Progenitor cell of endocrine pancreas (in vitro differentiated cells): ENCODE measurements around the gene SH3RF2. TPM values are rescaled to one million over a fixed set of nuclear protein-coding genes. Genes with fewer than 3 reads are reported as not detected.

Experiments used
- DNase-seq: peaks from one replicate; pipeline ENCODE4 v3.0.0; 2021; ENCODE audit warnings: low spot score; ENCODE audit not compliant: unreplicated experiment
- H3K27ac Mint-ChIP-seq: 2 replicates; pipeline ENCODE4 v1.8.0; 2021; ENCODE audit warnings: mild to moderate bottlenecking, moderate library complexity, mixed read lengths
- H3K27me3 Mint-ChIP-seq: 2 replicates; pipeline ENCODE4 v1.8.0; 2021; ENCODE audit warnings: mixed read lengths
- H3K36me3 Mint-ChIP-seq: 2 replicates; pipeline ENCODE4 v1.8.0; 2022; ENCODE audit warnings: mixed read lengths; ENCODE audit not compliant: insufficient read depth
- H3K4me1 Mint-ChIP-seq: 2 replicates; pipeline ENCODE4 v1.8.0; 2021; ENCODE audit warnings: low read depth, mixed read lengths
- H3K4me3 Mint-ChIP-seq: 2 replicates; pipeline ENCODE4 v1.8.0; 2021; ENCODE audit warnings: low read depth, mild to moderate bottlenecking, moderate library complexity, mixed read lengths
- H3K9me3 Mint-ChIP-seq: 2 replicates; pipeline ENCODE4 v1.8.0; 2021; ENCODE audit warnings: low read depth, mixed read lengths
- total RNA-seq: library from RNA; stranded (reverse); gene quantifications from 2 replicates; pipeline ENCODE4 v1.2.1, GENCODE V29; 2021
- TF ChIP-seq, protein P1 (sequence below): fragments of 200-600 bp; sonication (generic); IDR thresholded peaks from one replicate; pipeline ENCODE4 v1.5.0; 2021; ENCODE audit warnings: antibody characterized with exemption, mild to moderate bottlenecking; ENCODE audit not compliant: unreplicated experiment

Gene SH3RF2
- total RNA-seq, 1 donor from 2014 or later = 17.6 TPM

DNA sequence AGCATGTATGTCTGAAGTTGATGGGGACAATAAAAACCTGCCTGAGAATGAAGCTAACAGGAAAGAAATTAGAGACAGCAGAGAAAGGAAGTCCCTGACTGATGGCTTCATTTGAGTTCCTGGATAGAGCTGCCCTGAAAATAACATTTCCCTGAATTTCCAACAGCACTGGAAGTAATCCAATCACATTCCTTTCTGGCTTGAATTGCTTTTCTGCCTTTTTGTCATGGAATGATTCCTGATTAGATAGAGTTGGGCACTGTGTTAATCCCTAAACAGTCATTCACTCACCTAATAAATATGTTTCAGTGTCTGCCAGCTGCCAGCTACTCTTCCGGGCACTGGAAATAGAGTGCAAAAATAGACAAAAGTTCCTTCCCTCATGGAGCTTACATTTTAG, 30.0 kb upstream of the SH3RF2 start:
- no peak for DNase-seq
- peaks cover 5% of the 10 kb centered on the region for H3K4me1 Mint-ChIP-seq
- H3K27me3 Mint-ChIP-seq = peaks cover 70% of the 10 kb centered on the region
- TF ChIP-seq, protein P1, sequence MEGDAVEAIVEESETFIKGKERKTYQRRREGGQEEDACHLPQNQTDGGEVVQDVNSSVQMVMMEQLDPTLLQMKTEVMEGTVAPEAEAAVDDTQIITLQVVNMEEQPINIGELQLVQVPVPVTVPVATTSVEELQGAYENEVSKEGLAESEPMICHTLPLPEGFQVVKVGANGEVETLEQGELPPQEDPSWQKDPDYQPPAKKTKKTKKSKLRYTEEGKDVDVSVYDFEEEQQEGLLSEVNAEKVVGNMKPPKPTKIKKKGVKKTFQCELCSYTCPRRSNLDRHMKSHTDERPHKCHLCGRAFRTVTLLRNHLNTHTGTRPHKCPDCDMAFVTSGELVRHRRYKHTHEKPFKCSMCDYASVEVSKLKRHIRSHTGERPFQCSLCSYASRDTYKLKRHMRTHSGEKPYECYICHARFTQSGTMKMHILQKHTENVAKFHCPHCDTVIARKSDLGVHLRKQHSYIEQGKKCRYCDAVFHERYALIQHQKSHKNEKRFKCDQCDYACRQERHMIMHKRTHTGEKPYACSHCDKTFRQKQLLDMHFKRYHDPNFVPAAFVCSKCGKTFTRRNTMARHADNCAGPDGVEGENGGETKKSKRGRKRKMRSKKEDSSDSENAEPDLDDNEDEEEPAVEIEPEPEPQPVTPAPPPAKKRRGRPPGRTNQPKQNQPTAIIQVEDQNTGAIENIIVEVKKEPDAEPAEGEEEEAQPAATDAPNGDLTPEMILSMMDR = no peak
- no peak overlapping the region for H3K27ac Mint-ChIP-seq
- no peaks in the 10 kb centered on the region for H3K36me3 Mint-ChIP-seq
- no peak overlapping the region for H3K4me3 Mint-ChIP-seq
- H3K9me3 Mint-ChIP-seq = no peaks in the 10 kb centered on the region

DNA sequence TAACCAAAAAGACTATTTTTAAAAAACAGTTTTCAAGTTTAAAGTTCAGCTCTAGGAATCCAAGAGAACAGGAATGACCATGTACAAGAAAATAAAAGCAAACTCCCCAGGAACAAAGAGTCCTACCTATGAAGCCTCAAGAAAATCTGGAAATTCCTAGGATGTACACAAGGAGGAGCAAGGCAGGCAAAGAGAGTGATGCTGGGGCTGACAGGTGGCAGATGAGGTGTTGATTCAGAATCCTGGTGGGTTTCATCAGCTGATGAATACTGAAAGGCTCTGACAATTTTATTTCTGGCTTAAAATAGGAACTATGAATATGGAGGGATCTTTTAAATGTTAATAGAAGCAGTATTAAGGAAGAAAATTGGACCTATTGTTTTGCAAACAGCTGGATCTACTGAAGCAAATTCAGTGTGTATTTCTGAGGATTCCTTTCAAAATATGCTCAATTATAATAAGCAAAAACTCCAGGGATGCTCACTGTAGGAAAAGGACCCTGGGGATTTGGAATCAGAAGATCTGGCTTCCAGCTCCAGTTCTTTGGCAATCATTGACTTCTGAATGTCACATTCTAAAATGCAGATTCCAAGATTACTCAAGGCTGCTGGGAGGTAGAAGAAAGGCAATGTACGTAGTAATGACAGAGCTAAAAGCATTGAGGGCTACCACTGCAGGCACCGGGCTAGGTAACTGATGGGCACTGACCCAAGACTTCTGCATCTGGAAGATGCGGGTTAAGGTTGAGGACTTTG, 28.0 kb upstream of the SH3RF2 start:
- DNase-seq = no peak
- H3K4me1 Mint-ChIP-seq = peaks cover 8% of the 10 kb centered on the region
- H3K4me3 Mint-ChIP-seq = no peak overlapping the region
- no peak overlapping the region for H3K27ac Mint-ChIP-seq
- H3K27me3 Mint-ChIP-seq = peaks cover 66% of the 10 kb centered on the region
- H3K36me3 Mint-ChIP-seq = no peaks in the 10 kb centered on the region
- TF ChIP-seq, protein P1 = peak; percentile 19
- H3K9me3 Mint-ChIP-seq = no peaks in the 10 kb centered on the region

DNA sequence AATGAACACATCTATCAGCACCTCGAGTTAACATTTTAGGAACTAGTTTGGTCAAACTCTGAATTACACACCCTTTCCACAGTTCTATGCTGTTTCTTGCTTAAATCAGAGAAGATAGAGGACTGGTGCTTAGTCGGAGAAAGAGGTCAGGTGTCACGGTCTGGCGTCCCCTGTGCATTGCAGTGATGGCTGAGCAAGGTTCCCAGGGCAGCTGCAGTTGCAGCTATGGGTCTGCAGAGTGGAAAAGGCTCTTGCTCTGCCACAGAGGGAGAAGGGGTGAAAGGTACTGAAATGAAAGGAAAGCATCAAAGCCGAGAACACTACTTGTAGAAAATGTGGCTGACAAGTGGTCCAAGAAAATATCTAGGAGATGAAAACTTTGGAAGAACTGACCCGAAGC, 25.2 kb upstream of the SH3RF2 start:
- no peak for DNase-seq
- Mint-ChIP-seq H3K9me3 (no peaks in the 10 kb centered on the region), H3K36me3 (no peaks in the 10 kb centered on the region), H3K4me3 (no peak overlapping the region), H3K27me3 (peaks cover 49% of the 10 kb centered on the region), H3K4me1 (peaks cover 5% of the 10 kb centered on the region), H3K27ac (no peak overlapping the region)
- TF ChIP-seq, protein P1 = no peak

DNA sequence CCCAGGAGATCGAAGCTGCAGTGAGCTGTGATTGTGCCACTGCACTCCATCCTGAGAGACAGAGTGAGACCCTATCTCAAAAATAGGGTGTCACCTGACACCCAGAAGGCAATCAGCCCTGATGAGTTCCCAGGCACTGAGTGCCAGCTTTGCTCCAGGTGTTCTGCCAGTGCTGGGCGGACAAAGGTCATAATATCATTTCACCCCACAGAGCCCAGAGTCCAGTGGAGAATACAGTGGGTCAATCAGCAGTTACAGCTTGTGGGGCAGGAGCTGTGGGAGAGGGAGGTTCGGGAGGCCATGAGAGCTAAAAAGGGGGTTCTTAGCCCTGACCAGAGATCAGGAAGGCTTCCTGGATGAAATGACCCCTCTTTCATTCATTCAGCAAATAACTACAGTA, 24.4 kb upstream of the SH3RF2 start:
- peaks cover 5% of the 10 kb centered on the region for H3K4me1 Mint-ChIP-seq
- no peaks in the 10 kb centered on the region for H3K36me3 Mint-ChIP-seq

DNA sequence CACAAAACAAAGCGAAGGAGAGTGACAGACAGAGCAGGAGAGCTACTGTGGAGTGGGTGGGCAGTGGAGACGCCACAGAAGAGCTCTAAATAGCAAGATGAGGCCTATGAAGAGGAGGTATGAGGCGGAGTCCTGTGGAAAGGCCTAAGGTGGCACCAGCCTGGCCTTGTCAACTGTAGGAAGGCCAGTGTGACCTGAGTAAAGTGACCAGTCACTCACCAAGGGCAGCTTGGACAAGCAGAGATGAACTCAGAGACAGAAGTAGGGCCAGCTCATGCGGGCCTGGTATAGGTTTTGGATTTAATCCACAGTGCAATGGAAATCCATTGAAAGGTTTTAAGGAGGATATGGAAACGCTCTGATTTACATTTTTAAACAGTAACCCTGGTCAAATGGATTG, 23.8 kb upstream of the SH3RF2 start:
- Mint-ChIP-seq H3K4me1 (peaks cover 5% of the 10 kb centered on the region), H3K27me3 (peaks cover 43% of the 10 kb centered on the region), H3K36me3 (no peaks in the 10 kb centered on the region), H3K9me3 (no peaks in the 10 kb centered on the region), H3K27ac (peak overlapping the region; percentile 9), H3K4me3 (no peak overlapping the region)
- TF ChIP-seq, protein P1 = no peak
- DNase-seq = no peak

More for the DNA sequence above, 24.4 kb upstream of the SH3RF2 start:
- H3K4me3 Mint-ChIP-seq = no peak overlapping the region
- no peaks in the 10 kb centered on the region for H3K9me3 Mint-ChIP-seq
- TF ChIP-seq, protein P1 = no peak
- peaks cover 42% of the 10 kb centered on the region for H3K27me3 Mint-ChIP-seq
- peak overlapping the region; percentile 9 for H3K27ac Mint-ChIP-seq
- DNase-seq = no peak
